Caki2 (cell line): ENCODE data around the gene OR8G5. TPM values are rescaled to one million over a fixed set of nuclear protein-coding genes. Genes with fewer than 3 reads are reported as not detected.
"Not testable (repeated sequence)": the region's sequence is repeated elsewhere in the genome, so short reads cannot be mapped to it uniquely, and the experiment has no call there.

Experiments used
- DNase-seq: peaks from one replicate; pipeline ENCODE4 v3.0.0-alpha.2; 2015; ENCODE audit warnings: low read depth
- in situ Hi-C: cut with HindIII; loops from 2 replicates; pipeline ENCODE4 v1.10.0; 2016; ENCODE audit warnings: low sequenced_read_pairs, low pct_unique_long_range_greater_than_20kb, mixed read lengths
- total RNA-seq: library from RNA; depleted of rRNA; stranded (reverse); fragments of >200 nt; shearing (Covaris generic); gene quantifications from 2 replicates; pipeline ENCODE4 v1.2.3, GENCODE V29; 2014; ENCODE audit warnings: low replicate concordance; rRNA removed

Gene OR8G5, protein sequence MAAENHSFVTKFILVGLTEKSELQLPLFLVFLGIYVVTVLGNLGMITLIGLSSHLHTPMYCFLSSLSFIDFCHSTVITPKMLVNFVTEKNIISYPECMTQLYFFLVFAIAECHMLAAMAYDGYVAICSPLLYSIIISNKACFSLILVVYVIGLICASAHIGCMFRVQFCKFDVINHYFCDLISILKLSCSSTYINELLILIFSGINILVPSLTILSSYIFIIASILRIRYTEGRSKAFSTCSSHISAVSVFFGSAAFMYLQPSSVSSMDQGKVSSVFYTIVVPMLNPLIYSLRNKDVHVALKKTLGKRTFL
- total RNA-seq = not detected in 2 replicates

DNA sequence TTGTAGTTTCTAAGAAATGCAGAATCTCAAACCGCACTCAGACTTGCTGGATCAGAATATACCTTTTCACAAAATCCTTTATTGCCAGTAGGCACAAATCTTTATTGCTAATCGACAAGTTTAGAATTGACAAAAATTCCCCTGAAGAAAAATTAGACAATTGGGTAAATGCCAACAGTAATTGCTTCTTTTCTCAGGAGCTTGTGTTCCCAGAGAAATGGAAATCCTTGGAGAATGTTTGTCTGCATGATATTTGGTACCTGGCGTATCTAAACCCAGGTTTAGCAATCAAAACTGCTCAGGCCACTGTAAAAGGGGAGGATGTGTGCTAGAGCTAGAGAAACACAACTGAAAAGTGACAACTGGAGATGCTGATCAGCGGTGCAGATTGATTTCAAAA lies at the start of gene OR8G5:
TSS of gene OR8G5 (plus strand) at position 301 of the 400 bp plus-strand sequence. CDS start 8,556 bp downstream, outside the sequence.
- in situ Hi-C loops = no loop called here
- DNase-seq = no peak

- in situ Hi-C loops = no loop called here
- DNase-seq = no peak
Observed at GRCh38 chr11:124207102-124207792, 48.9 kb upstream of the OR8G5 start.

GRCh38 chr11:124209824-124210357 lies 46.3 kb upstream of the OR8G5 start:
- no peak for DNase-seq
- in situ Hi-C loops = no loop called here

DNA sequence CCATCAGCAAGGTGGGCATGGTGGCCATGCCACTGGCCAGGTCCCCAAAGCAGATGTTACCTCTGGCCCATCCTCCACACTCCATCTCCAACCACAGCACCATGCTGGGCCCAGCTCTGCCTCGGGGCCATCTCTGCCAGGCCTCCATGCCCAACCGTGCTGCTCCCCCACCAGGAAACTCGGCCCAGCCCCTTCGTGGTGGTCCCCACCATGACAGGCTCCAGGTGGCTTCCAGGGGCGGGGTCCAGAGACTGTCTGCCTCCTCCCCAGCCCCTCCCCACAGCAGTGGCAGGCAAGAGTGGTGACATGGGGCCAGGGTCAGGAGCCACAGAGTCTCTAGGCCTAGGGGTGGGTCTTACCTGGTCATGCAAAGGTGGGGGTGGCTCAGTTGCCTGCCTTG lies 45.8 kb upstream of the OR8G5 start:
- in situ Hi-C loops = no loop called here
- no peak for DNase-seq

DNA sequence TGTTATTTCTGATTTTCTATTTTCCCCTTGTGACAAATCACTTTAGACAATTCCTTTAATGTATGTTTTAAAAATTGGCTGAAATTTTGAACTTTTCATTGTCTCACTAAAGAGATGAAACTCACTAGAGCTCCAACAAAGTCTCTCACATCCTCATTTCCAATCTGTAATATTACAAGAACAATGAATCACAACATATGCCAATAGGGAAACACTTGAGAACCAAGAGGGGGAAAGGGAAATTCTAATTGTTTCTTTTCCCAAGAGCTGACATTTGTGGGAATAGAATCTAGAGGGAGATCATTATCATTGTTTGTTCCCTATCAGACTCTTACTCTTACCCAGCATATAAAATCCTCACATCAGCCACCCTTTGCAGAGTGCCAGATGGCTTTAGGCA lies 44.9 kb upstream of the OR8G5 start:
- no peak for DNase-seq
- in situ Hi-C loops = no loop called here

DNA sequence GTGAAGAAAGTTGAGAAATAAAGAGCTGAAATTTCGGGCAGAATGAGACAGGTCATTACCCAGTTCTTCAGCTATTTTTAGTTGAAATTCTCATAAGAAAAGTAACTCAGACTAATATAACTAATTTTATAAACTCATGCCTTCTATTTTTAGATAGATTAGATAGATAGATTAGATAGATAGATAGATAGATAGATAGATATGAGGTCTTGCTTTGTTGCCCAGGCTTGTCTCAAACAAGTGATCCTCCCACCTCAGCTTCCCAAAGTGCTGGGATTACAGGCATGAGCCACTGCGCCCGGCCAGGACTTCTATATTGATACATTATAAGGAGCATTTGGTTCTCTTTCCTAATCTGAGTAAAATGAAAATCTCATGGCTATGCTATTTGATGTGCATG lies 42.1 kb upstream of the OR8G5 start:
- in situ Hi-C loops = no loop called here
- DNase-seq = no peak

GRCh38 chr11:124219126-124219525 lies 37.0 kb upstream of the OR8G5 start:
- in situ Hi-C loops = no loop called here
- DNase-seq = no peak

- no peak for DNase-seq
- in situ Hi-C loops = no loop called here
Observed at GRCh38 chr11:124222407-124222806, 33.8 kb upstream of the OR8G5 start.

DNA sequence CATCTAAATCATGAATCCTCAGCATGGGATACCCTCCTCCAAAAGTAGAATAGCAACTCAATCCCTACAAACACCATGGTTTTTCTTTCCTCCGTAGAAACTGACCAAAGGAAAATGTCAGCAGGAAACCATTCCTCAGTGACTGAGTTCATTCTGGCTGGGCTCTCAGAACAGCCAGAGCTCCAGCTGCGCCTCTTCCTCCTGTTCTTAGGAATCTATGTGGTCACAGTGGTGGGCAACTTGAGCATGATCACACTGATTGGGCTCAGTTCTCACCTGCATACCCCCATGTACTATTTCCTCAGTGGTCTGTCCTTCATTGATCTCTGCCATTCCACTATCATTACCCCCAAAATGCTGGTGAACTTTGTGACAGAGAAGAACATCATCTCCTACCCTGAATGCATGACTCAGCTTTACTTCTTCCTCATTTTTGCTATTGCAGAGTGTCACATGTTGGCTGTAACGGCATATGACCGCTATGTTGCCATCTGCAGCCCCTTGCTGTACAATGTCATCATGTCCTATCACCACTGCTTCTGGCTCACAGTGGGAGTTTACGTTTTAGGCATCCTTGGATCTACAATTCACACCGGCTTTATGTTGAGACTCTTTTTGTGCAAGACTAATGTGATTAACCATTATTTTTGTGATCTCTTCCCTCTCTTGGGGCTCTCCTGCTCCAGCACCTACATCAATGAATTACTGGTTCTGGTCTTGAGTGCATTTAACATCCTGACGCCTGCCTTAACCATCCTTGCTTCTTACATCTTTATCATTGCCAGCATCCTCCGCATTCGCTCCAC lies 31.4 kb upstream of the OR8G5 start:
- DNase-seq, in situ Hi-C loops: not testable (repeated sequence)

- in situ Hi-C loops = no loop called here
- DNase-seq = no peak
Observed at GRCh38 chr11:124225471-124225870, 30.7 kb upstream of the OR8G5 start.

GRCh38 chr11:124233376-124233775 lies 22.8 kb upstream of the OR8G5 start:
- in situ Hi-C loops = no loop called here
- no peak for DNase-seq

DNA sequence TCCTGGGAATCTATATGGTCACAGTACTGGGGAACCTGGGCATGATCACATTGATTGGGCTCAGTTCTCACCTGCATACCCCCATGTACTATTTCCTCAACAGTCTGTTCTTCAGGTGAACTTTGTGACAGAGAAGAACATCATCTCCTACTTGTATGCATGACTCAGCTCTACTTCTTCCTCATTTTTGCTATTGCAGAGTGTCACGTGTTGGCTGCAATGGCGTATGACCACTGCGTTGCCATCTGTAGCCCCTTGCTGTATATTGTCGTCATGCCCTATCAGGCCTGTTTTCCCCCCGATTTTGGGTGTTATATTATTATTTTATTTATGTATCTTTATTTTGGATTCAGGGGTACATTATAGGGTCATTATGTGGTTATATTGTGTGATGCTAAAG lies 17.7 kb upstream of the OR8G5 start:
- no peak for DNase-seq
- in situ Hi-C loops = no loop called here

GRCh38 chr11:124240621-124241397 lies 15.4 kb upstream of the OR8G5 start, which contains the start of gene OR8G1:
Gene OR8G1 (plus strand): TSS chr11:124241095. CDS start chr11:124249676, 8,581 bp downstream.
- in situ Hi-C loops = no loop called here
- no peak for DNase-seq

DNA sequence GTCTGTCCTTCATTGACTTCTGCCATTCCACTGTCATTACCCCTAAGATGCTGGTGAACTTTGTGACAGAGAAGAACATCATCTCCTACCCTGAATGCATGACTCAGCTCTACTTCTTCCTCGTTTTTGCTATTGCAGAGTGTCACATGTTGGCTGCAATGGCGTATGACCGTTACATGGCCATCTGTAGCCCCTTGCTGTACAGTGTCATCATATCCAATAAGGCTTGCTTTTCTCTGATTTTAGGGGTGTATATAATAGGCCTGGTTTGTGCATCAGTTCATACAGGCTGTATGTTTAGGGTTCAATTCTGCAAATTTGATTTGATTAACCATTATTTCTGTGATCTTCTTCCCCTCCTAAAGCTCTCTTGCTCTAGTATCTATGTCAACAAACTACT lies 6.3 kb upstream of the OR8G5 start:
- DNase-seq, in situ Hi-C loops: not testable (repeated sequence)

DNA sequence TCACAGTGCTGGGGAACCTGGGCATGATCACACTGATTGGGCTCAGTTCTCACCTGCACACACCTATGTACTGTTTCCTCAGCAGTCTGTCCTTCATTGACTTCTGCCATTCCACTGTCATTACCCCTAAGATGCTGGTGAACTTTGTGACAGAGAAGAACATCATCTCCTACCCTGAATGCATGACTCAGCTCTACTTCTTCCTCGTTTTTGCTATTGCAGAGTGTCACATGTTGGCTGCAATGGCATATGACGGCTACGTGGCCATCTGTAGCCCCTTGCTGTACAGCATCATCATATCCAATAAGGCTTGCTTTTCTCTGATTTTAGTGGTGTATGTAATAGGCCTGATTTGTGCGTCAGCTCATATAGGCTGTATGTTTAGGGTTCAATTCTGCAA lies 8.9 kb downstream of the OR8G5 start:
- DNase-seq, in situ Hi-C loops: not testable (repeated sequence)

DNA sequence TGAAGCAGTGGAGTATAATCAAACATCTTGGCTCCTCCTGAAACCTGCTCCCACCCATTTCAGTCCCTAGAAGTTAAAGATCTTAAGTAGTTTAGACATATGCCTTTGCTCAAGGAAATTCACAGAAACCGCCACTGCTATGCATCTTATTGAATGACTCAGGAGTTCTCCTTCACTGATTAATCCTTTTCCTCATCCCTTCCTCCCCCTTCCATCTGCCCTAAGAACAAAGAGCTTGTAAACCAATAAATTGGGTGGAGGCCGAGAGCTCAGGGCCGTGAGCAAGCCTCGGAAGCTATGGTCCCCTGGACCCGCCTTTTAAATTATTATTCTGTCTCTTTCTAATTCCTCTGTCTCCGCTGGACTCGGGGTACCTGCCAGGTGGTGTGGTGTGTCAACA lies 14.7 kb downstream of the OR8G5 start:
- in situ Hi-C loops = not testable (repeated sequence)
- peak; percentile 2 for DNase-seq

DNA sequence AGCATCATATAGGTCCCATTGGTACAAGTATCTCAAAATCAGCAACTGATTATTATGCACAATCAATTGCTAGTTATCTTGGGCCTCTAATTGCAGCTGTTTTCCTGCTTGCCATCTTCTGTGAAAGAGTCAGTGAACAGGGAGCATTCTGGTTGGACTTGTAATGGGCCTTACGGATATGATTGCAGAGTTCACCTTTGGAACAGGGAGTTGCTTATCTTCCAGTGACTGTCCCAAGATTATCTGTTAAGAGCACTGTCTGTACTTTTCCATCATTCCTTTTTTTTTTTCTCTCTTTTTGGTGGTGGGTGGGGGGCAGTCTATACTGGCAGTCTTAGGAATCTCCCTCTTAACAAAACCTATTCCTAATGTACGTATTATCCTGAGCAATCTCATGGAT lies 17.8 kb downstream of the OR8G5 start:
- in situ Hi-C loops = no loop called here
- DNase-seq = no peak

- DNase-seq = no peak
- in situ Hi-C loops = no loop called here
Observed at GRCh38 chr11:124276081-124276480, 19.9 kb downstream of the OR8G5 start.
